Mammary epithelial cell (primary cell): ENCODE measurements around the gene TAOK1.

Experiments
- CTCF ChIP-seq, 2 donors: IDR thresholded peaks in 1 of 2; conservative IDR thresholded peaks in 1 of 2; 2 replicates each; pipeline ENCODE4 v1.5.1; 2011 to 2012; ENCODE audit warnings: inconsistent platforms in 2 of 2, low read length in 2 of 2, mild to moderate bottlenecking in 2 of 2, control low read depth in 1 of 2, low read depth in 1 of 2; ENCODE audit not compliant: insufficient read depth in 1 of 2; ENCODE audit errors: extremely low read depth in 1 of 2
- EZH2 ChIP-seq: IDR thresholded peaks from 2 replicates; pipeline ENCODE4 v1.6.1; 2012; ENCODE audit warnings: low read length, inconsistent platforms, borderline replicate concordance

GRCh38 chr17:29368926-29369325 lies 21.2 kb upstream of the TAOK1 start:
- no peak for TF ChIP-seq CTCF (conservative IDR thresholded peaks at IDR 0.05 in 1 of 2, IDR thresholded peaks at IDR 0.05 in 1 of 2; ENCODE audit: extremely low read depth in 1 of 2, insufficient read depth in 1 of 2, low read depth in 1 of 2, low read length in 2 of 2)
- TF ChIP-seq EZH2, result no peak
